A549 (cell line): Measurements from ENCODE around the gene ZKSCAN5.

ENCODE experiments used
- CTCF ChIP-seq: fragments of >200 bp; sonication (Bioruptor Twin); formaldehyde crosslinking; IDR thresholded peaks from 3 replicates; pipeline ENCODE4 v1.5.1; 2016
- JUN ChIP-seq, 2 experiments: fragments of >200 bp; sonication (Bioruptor Twin); formaldehyde crosslinking; IDR thresholded peaks; 2 replicates in 1 of 2; 3 replicates in 1 of 2; pipeline ENCODE4 v1.6.1; 2016 to 2017
- POLR2AphosphoS2 ChIP-seq: conservative IDR thresholded peaks from 2 replicates; pipeline ENCODE4 v1.6.1; 2012; ENCODE audit warnings: low read length, improper control_type of control experiment, inconsistent platforms
- SMC3 ChIP-seq: fragments of >200 bp; sonication (Bioruptor Twin); formaldehyde crosslinking; IDR thresholded peaks from 3 replicates; pipeline ENCODE4 v1.6.1; 2018; ENCODE audit warnings: inconsistent platforms
- USF2 ChIP-seq: fragments of 450-650 bp; IDR thresholded peaks from 2 replicates; pipeline ENCODE4 v1.6.1; 2014; ENCODE audit warnings: antibody characterized with exemption

- TF ChIP-seq USF2 (no peak), CTCF (no peak), POLR2AphosphoS2 (no peak), JUN (IDR thresholded peaks at IDR 0.05) (no peak), SMC3 (no peak)
Observed at GRCh38 chr7:99562114-99562784, 57.8 kb downstream of the ZKSCAN5 start.
